Gastroesophageal sphincter (tissue), 3 donors: ENCODE data around the gene OTOF.

Source experiments
- CTCF ChIP-seq, 4 experiments: fragments of 200-600 bp in 2 of 4; fragments of 450-650 bp in 2 of 4; sonication (generic) in 1 of 4; IDR thresholded peaks; one replicate each; pipeline ENCODE4 v1.5.1; 2017 to 2019; ENCODE audit warnings: antibody characterized with exemption in 4 of 4, mild to moderate bottlenecking in 2 of 4, moderate library complexity in 2 of 4
- POLR2AphosphoS5 ChIP-seq: sonication (generic); formaldehyde crosslinking; IDR thresholded peaks from one replicate; pipeline ENCODE4 v1.6.1; 2017; ENCODE audit warnings: antibody characterized with exemption

GRCh38 chr2:26488463-26489212 lies 10.7 kb upstream of the OTOF start:
- no peak for TF ChIP-seq CTCF (IDR thresholded peaks at IDR 0.05)
- TF ChIP-seq POLR2AphosphoS5, result no peak
